GM19372 (cell line): ENCODE results near the gene SPON2.

Experiments
- ATAC-seq: cut with Tn5 transposase; IDR thresholded peaks from one replicate; pipeline ENCODE4 v1.9.1; 2021; ENCODE audit warnings: mild to moderate bottlenecking, low read depth, moderate library complexity; ENCODE audit not compliant: unreplicated experiment

Gene SPON2

DNA sequence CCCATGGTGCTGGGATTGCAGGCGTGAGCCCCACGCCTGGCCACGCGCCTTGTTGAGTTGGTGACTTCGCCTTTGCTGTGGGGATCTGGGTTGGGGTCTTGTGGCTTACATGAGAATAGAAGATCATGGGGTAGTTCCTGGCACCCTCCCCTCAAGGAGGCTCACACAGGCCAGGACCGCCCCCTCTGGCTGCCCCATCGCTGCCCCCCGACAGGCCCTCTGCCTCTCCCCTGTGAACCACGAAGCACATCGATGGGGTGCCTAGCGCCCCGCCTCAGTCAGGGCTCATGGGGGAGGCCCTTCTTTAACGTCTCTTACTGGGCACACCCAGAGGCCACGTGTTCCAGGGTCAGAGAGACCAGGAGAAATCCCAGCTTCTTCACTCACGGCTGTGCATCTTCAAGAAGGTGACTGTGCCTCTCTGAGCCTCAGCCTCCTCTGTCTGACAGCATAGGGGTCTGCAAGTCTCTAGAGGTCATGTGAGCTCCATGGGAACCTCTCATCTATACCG lies 23.6 kb upstream of the SPON2 start:
- no peak for ATAC-seq

DNA sequence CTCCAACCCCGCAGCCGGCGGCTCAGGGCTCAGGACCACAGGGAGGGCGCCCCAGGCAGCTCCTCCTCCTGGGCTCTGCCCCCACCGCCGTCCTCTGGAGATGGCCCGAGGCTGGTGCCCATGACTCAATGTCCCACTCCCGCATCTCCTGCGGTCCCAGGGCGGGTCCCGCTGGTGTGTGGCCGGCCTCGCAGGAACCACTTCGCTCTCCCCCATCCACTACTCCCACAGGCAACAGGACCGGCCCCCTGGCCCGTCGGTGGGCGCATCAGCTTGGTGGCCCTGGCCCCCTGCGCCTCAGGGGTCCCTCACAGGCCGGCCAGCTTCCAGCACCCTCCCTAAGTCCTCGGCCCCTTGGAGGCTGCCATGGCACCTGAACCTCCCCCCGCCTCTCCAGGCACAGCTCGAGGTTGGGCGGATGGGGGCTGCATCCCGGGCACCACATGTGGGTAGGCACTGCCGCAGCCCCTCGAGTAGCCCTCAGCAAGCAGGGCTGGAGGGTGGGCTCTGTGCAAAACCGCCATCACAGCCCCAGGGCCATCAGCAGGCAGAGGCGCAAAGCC lies 22.8 kb upstream of the SPON2 start:
- ATAC-seq, result no peak

DNA sequence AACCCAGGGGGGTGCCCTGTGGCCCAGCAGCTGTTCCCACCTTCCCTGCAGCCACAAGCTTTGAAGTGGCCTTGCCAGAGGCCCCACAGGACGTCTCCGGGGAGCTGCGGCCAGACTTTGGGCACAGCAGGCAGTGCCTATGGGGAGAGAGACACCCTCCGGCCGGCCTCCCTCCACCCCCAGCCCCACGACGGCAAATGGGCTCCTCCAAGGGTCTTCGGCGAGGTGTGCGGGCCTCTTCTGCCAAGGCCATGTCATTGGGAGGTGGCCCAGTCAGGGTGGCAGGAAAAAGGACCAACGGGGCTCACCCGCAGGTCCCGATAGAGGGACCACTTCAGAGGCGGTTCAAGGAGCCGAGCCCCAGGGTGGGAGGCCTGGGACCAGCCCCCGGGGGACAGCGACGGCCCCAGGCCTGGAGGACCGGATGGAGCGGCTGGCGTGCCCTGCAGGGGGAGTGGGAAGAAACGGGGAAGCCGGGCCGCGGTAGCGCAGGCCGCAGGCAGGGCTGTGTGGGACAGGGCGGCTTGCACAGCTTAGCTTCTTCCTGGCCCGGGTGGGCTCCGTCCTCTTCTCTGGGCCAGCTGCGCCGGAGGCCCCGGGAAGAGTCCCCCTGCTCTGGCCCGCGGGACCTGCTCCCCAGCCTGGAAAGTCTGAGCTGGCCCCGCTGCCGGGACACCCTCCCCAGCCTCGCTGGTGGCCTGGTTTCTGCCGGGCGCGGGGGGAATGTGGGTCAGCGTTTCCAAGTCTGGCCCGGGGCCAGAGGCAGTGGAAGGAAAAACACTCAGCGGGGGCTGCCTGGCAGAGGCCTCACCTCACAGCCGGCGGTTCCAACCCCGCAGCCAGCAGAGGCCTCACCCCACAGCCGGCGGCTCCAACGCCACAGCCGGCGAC lies 21.9 kb upstream of the SPON2 start:
- ATAC-seq, result no peak

DNA sequence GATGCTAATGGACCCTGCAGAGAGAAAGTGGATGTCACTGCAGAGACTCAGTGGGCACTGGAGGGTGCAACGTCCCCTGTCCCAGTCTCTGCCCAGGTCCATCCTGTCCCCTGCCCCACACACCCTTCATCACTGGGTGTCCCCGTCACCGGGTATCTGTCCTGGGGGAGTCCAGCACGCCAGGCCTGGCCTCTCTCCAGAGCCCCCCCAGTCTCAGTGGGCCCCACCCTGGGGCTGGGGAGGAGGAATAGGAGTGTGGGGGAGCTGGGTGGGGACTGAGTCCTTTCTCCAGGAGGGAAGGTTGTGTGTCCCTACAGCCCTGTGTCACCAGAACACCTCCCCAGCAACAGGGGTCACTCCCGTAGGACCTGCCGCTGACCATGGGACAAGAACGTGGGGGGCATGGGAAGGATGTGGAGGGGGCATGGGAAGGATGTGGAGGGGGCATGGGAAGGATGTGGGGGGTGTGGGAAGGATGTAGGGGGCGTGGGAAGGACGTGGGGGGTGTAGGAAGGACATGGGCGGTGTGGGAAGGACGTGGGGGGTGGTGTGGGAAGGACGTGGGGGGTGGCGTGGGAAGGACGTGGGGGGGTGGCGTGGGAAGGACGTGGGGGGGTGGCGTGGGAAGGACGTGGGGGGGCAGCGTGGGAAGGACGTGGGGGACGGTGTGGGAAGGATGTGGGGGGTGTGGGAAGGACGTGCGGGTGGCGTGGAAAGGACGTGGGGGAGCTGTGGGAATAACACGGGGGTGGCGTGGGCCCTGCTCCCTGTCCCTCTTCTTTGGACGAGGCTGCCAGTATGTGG lies 21.0 kb upstream of the SPON2 start:
- ATAC-seq, result no peak

DNA sequence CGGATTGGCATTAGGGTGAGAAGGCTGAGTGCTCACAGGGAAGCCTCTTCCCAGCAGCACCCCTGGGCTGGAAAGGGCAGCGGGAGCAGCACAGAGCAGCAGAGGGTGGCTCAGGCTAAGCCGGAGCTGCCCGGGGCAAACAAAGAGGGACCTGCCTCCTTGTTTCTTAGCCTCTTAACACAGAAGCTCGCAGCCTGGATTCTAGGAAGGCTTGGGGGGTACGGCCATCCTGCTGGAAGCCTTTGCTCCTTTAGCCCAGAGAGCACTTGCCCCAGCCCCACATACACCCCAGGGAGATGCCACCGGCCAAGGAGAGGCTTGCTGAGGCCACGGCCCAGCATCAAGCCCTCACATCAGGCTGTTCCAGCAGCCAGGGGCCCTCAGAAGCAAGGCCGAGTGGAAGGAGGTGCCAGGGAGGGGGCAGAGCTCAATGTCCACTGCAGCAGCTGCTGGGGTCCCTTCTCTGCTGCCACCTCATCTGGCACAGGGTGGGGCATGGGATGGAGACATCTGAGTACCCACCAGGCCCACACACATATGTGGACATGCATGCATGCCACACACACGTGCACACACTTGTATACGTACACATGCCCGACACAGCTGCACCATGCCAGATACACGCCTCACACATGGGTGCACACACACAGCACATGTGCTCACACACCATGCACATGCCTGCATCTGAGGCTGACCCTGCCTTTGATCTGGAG lies 20.3 kb upstream of the SPON2 start:
- ATAC-seq, result no peak

DNA sequence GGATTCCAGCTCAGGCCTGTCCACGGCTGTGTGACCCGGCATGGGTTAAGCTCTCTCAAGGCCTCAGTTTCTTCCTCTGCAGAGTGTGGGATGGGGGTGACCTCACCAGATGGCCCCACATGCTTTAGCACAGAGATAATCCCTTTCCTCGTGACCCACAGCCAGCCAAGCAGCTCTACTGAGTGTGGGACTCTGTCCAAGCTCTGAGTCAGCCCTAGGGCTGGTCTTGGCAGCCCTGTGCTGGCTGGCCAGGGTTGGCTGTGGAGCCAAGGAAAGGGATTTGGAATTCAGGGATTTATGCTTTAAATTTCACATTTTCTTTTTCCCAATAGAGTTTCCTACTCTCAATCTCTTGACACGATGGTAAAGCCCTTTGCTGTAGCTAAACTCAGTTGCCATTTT lies 19.7 kb upstream of the SPON2 start:
- no peak for ATAC-seq

DNA sequence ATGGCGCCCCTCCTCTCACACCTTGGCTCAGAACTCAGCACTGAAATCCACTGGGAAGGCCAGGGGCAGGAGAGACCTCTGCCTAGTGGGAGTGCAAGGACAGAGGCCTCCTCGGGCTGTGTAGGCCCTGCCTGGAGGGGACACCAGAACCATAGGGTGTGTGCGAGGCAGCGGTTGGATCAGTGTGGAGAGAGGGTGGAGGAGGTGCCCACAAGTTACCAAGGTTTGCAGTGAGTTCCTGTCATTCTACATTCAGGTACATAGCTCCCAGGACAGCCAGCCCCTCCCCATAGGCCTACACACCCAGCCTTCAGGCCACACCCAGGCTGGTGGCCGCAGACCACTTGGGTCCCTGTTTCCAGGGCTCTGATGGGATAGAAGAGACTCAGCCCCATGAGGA lies 19.2 kb upstream of the SPON2 start:
- no peak for ATAC-seq

DNA sequence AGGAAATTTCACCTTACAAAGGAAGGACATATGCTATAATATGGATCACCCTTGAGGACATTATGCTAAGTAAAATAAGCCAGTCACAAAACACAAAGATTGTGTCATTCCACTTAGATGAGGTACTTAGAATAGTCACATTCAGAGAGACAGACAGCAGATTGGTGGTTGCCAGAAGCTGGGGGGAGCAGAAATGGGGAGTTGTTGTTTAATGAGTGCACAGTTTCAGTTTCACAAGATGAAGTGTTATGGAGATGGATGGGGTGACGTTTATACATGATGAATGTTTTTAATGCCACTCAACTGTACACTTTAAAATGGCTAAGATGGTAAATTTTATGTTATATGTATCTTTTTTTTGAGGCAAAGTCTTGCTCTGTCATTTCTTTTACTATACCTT lies 14.8 kb upstream of the SPON2 start:
- no peak for ATAC-seq

DNA sequence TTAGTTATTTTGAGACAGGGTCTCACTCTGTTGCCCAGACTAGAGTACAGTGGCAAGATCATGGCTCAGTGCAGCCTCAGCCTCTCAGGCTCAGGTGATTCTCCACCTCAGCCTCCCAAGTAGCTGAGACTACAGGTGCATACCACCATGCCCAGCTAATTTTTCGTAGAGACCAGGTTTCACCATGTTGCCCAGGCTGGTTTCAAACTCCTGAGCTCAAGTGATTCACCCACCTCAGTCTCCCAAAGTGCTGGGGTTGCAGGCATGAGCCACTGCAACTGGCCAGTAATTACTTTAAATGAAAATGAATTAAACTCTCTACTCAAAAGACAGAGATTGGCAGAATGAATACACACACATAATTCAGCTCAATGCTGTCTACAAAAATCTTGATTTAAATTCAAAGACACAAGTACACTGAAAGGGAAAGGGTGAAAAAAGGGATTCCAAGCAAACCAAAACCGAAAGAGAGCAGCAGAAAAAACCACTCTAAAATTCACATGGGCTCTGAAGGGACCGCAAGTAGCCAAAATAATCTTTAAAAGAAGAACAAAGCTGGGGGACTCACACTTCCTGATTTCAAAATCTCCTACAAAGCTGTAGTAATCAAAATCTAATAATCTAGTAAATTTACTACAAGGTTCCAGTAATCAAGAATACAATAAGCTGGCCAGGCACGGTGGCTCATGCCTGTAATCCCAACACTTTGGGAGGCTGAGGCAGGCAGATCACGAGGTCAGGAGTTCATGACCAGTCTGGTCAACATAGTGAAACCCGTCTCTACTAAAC lies 11.8 kb upstream of the SPON2 start:
- ATAC-seq, result peak; percentile 54

DNA sequence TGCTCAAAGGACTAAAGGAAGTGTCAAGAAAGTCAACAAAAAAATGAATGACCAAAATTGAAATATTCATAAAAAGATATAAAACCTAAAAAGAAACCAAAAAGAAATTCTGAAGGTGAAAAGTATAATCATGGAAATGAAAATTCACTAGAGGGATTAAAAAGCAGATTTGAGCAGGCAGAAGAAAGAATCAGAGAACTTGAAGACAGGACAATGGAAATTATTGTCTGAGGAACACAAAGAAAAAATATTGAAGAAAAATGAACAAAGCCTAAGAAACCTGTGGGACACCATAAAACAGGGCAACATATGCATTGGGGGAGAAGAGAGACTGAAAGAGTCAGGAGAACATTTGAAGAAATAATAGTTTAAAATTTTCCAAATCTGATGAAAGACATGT lies 9.9 kb upstream of the SPON2 start:
- ATAC-seq, result no peak

DNA sequence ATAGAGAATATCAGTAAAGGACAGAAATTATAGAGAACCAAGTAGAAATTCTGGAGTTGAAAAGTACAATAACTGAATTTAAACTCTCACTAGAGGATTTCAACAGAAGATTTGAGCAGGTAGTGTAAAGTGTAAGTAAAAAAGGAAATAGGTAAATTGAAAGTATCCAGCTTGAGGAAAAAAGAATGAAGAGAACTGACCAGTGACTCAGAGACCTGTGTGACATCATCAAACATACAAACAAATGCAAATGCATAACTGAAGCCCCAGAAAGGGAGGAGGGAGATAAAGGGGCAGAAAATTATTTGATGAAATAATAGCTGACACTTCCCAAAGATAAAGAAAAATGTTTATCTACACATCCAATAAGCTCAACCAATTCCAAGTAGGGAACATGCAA lies 8.3 kb upstream of the SPON2 start:
- ATAC-seq, result no peak

DNA sequence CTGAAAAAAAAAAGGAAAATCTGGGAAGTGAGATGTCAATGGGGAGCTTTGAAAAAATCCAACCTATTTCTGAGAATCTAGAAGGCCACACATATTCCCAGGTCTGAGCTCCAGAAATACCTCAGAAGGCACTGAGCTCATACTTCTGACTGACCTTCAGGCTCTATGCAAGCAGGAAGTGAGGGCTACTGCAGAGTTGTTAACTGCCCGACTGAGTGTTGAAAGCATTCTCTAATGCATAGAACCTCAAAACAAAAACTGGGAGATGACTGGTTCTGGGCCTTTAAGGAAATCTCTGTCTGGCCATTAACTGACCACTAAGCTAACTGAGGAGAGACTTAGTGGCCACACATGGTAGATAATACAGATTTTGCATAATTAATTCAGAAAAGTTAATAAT lies 7.6 kb upstream of the SPON2 start:
- no peak for ATAC-seq

DNA sequence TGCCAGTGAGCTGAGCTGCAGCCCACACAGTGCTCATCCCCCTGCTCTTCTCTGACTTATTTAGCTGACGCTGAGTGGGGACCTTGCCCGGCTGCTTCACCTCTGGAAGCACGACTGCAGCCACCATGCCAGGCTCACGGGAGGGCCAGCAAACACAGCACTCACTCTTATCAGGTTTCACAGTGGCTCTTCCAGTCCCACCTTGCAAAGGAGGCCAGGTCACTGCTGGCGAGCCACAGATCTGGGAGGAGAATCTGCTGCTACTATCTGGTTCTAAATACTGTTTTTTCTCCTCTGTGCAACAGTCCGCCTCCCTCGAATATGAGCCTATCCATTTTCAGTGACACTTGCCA lies 6.7 kb upstream of the SPON2 start:
- no peak for ATAC-seq

DNA sequence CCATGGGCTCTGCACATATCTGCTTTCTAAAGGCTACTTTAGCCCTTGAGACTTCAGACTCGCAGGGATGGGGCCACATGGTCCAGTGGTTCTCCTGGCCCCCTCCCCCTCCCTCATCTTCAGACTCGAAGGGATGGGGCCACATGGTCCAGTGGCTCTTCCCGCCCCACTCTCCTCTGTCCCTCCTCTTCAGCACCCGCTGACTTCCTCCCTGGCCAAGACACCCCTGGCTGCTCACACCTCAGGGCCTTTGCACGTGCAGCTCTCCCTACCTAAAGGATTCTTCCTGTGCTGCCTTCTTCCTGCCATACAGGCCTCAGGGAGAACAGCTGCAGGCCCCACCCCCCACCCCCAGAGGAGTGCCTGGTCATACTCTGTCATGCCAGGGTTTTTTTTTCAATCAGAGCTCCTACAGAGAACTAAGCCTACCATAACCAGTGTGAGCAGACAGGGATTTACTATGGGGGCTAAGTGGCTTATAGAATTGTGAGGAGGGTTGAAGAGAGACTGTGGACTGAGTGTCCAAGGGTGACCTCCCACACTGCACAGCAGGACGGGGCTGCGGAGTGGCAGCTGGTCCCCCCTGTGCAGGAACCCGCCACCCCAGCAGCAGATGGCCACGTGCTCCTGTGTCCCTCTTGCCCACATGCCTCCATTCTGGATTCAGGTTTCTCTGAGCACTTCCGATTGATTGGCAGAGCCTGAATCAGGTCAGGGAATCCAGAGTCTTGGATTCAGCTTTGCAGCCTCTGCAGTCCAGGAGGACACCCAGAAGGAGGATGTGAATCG lies 6.1 kb upstream of the SPON2 start:
- ATAC-seq, result no peak

DNA sequence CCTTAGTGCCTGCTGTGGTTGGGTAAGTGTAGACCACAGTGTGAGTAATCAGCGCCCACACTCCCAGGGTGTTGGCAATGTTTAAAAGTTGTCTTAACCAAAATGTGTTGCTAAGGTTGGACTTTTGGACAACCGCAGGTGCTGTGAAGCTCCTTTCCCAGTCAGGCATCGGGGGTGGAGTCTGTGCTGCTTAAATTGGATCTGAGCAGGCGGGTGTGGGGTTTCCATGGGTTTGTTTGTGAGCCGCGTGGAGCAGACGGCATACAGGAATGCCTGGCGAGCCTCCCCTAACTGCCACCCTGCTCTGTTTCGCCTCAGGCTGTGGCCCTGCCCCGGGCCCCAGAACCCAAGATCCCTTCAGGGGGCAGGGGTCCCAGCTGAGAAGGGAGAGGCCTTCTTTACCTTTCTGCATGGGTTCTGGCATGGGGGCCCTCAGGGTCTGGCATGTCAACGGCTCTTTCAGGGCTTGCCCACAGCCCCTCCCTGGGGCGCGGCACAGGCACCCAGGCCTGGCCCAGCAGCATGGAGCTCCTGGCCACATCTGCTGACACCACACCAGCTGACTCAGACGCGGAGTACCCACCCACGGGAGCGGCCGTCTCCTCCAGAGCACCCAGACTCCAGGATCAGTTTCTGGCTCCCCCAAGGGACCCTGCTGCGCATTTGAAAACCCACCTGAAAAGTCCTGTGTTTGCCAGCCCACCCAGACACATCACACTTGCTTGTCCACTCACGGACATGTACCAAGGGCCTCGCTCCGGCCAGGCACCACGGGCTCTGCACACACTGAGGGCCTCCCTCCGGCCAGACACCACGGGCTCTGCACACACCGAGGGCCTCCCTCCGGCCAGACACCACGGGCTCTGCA lies 5.1 kb upstream of the SPON2 start:
- no peak for ATAC-seq

DNA sequence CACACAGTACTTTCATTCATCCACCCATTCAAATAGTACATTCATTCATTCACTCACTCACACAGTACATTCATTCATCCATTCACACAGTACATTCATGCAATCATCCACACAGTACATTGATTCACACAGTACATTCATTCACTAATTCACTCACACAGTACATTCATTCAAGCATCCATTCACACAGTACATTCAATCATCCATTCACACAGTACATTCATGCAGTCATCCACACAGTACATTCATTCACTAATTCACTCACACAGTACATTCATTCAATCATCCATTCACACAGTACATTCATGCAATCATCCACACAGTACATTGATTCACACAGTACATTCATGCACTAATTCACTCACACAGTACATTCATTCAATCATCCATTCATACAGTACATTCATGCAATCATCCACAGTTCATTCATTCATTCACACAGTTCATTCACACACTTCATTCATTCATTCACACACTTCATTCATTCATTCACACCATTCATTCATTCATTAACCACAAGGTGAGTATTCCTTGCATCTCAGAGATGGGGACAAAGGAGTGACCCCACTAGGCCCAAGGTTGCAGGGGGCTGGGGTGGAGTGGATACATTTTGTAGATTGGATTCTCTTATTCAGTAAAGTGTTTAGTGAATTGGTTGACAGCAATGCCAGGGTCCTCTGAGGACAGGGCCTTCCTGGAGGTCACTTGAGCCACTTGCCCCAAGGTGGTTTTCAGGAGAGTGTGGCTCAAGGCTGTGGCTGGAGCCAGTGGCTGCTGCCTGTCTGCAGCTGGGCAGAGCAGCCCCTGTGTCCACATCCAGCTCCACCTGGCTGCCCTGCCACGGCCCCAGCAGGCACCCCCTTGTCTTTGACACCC lies 4.3 kb upstream of the SPON2 start:
- no peak for ATAC-seq

DNA sequence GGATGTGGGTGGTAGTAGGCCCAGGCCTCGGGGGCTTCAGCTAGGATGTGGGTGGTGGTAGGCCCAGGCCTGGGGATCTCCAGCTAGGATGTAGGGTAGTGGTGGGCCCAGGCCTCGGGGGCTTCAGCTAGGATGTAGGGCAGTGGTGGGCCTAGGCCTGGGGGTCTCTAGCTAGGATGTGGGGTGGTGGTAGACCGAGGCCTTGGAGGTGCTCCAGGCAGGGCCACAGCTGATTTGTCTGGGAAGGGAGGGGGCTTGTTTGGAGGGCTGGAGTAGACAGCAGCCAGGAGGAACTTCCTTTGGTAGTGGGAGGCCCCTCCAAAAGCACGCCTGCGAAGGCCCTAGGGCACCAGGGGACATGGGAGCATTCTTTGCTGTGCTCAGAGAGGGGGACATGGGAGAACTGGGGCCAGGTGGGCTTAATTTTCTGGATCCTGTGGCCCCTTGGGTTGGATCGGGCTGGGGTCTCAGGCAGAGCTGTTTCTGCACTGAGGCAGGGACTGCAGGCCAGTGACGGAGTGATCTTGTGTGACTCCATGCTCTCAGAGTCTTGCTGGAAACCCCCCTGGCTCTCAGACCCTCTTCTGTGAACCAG lies 3.3 kb upstream of the SPON2 start:
- no peak for ATAC-seq
